Right ventricle myocardium superior (tissue), 1 donor: Measurements from ENCODE around the gene INO80C. TPM values are rescaled to one million over a fixed set of nuclear protein-coding genes. Genes with fewer than 3 reads are reported as not detected.

Experiments
- ATAC-seq: fragments of 200-7000 bp; cut with Tn5 transposase; one replicate; pipeline ENCODE4 v1.9.1; 2020; ENCODE audit warnings: mild to moderate bottlenecking; ENCODE audit not compliant: poor library complexity
- DNase-seq: peaks from one replicate; pipeline ENCODE4 v3.0.0-alpha.2; 2020
- intact Hi-C: fragments of 100-400 bp; cut with DNase I; formaldehyde crosslinking; loops from one replicate; pipeline ENCODE4 v1.11.2; 2022
- total RNA-seq: library from RNA; stranded (reverse); fragmentation: NEBNext Ultra II Directional; extraction: Animal tissue kit (Norgen Biotek cat#: 25700); gene quantifications from one replicate; pipeline ENCODE4 v1.2.1, GENCODE V29; 2021
- donor health status: DM: no; HTN: yes; CAD: no; lungs with severe emphysema.

INO80C gene
- total RNA-seq, 1 donor from 2014 or later, result 23.1 TPM

DNA sequence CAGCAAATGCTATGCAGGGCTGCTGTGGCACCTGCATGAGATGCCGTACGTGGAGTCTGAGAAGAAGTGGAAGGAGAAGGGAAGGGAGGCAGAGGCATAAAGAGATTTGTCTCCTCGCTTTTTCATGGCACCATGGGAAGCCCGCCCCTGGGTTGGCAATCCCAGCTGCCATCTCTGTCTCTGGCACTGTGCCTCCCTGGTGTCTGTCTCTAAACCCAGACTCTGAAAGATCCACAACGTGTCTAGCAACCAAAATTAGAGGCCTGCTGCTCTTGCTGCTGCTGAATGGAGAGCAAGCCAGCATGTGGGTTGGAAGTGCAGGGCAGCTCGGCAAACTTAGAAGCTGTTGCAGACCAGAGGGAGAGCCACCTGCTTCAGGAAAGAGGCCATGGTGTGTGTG lies 53.1 kb downstream of the INO80C start:
- DNase-seq (no peak), ATAC-seq (no peak)
- intact Hi-C loops, result no loop called here

DNA sequence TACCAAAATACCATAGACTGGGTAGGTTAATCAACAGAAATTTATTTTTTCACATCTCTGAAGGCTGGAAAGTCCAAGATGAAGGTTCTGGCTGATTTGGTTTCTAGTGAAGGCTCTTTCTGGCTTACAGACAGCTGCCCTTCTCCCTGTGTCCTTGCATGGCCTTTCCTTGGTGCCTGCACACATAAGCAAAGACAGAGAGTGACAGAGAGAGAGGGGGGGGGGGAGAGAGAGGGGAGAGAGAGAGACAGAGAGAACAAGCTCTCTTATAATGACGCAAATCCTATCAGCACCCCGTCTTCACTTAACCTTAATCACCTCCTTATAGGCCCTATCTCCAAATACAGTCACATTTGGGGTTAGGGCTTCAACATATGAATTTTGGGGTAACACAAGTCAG lies 53.9 kb downstream of the INO80C start:
- peak; percentile 77 for ATAC-seq
- intact Hi-C loops, result no loop called here
- DNase-seq, result no peak

DNA sequence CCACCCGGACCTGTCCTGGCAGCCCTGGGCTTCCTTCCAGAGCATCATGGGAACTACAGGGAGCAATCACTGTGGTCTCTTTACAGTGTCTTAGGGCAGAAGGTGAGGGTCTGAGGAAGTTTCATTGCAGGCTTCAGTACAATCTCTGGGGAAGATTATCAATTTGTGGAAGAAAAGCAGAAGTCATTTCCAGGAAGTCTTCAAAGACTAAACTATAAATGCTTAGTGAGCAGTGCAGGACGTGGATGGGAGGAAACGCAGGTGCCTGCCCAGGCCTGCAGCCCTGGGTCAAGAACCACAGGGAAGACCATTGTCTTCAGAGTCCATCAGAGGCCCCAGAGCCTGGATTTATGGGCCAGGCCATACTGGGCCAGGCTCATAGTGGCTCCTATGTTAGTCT lies 54.3 kb downstream of the INO80C start:
- no peak for DNase-seq
- peak; percentile 25 for ATAC-seq
- intact Hi-C loops, result no loop called here

DNA sequence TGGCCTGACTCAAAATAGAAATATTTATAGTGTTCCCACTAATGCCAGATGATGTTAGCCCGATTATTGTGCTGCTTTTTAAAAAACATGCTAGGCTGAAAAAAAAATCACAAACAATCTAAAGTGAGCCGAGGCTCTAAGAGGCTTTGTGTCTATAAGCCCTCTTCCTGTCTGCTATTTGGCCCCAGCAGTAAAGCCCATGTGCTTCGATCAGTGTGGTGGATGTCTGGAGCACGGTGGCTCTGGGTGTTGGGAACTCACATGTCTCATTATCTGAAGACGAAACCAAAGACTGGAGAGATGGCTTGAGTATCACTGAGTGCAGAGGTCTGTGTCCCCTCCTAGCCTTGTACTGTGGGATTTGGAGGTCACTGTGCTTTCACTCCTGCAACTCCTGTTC lies 55.1 kb downstream of the INO80C start:
- DNase-seq, result no peak
- intact Hi-C loops, result no loop called here
- no peak for ATAC-seq

DNA sequence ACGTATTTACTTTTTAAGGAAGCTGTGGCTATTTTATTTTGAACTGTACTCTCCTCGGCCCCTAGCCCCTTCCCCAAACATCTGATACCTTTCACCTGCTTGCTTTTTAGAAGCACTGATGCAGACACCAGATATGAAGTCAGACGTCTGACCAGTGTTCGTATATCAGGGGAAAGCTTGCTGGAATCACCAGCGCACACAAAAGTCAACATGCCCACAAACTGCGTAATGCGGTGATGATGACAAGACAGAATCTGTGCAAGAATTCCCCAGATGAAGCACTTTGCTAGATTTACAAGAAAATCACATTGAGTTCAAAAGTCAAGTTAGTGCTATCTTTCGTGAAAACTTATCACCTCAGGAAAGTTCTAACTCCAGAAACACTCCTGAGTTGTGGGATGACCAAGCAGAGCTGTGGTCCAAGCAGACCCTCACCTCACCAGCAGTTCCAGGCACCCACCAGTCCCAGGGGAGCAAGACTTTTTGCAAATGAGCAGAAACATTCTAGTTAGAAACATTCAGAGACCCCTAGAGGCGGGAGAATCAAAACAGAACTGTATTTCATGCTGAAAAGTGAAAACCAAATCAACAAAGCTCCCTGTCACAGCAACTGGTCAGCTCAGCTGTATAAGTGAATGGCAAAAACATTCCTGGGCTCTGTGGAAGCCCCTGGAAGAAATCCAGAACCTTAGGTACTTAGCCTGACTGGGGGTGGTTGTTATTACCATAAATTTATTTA lies 55.7 kb downstream of the INO80C start:
- DNase-seq (no peak), ATAC-seq (no peak)
- intact Hi-C loops, result no loop called here

DNA sequence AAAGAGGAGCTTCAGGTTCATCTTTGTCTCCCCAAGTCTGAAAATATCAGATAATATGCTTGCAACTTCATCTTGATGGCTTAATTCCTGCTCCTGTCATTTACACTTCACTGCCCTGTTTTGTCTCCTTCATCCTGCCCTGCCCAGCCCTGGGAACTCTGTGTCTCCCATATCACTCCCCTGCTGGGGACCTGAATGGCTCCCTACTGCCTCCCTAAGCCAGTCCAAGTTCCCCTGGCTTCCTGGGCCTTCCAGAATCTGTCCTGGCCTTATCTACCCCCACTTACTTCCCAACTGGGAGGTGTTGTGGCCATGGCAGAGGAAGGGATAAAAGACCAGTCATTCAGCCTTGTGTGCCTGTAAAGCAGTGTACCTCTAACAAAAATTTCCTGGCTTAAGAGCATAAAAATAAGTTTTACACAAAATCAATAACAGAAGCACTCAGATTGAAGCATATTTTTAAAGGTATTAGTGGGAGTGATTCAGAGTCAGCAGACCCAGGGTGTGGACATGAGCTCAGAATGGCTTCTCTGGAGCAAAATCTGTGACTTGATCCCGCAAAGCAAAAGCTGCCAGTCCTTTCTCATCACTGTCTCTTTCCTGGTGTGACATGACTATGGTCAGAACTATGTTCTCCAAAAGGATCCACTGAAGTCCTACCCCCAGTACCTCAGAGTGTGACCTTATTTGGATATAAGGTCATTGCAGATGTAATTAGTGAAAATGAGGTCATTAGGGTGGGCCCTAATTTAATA lies 59.1 kb downstream of the INO80C start:
- no peak for ATAC-seq
- intact Hi-C loops, result no loop called here
- no peak for DNase-seq

DNA sequence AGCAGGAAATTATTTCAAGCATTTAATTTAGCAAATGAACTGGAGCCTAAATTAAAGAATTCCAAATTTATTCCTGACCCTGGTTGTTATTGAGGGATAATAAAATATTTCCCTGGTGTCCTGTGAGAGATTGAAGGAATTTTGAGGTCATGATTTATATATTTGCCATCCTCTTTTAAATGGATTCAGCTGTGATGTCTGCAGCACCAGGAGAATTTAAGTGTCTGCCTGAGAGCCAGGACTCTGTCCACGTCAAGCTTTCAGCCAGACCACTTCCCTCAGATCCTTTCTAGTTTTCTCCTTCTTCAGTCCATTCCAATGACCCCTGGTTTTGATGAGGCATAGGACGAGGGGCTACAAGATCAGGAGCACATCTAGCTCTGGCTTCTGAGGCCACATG lies 59.9 kb downstream of the INO80C start:
- intact Hi-C loops, result no loop called here
- DNase-seq, result no peak
- ATAC-seq, result no peak

DNA sequence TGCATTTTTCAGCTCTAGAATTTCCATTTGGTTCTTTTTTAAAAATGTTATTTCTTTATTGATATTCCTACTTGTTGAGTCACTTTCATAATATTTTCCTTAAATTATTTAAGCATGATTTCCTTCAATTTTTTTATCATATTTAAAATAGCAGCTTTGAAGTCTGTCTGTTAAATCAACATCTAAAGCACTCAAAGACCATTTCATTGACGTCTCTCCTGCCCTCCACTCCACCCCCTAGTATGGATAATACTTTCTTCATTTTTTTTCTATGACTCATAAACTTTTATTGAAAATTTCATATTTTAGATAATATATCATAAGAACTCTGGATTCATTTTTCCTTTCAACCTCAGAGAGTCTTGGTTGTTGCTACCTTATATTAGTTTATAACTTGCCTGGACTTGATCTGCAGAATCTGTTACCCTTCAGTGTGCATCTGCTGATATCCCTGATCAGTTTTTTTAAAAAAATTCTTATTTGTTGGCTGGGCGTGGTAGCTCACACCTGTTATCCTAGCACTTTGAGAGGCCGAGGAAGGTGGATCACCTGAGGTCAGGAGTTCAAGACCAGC lies 61.6 kb downstream of the INO80C start:
- ATAC-seq (no peak), DNase-seq (no peak)
- intact Hi-C loops, result no loop called here

DNA sequence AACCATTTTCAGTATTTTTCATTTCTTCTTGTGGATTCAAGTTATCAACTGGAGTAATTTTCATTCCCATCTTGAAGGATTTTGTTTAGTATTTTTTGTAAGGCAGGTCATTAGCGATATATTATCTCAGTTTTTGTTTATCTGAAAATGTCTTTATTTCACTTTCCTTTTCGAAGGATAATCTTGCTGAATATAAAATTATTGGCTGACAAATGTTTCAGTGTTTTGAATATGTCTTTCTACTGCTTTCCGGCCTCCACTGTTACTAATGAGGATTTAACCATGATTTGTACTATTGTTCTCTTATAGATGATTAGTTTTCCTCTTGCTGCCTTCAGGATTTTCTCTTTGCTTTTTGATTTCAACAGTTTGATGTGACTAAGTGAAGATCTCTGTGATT lies 62.4 kb downstream of the INO80C start:
- DNase-seq (no peak), ATAC-seq (no peak)
- intact Hi-C loops, result no loop called here

DNA sequence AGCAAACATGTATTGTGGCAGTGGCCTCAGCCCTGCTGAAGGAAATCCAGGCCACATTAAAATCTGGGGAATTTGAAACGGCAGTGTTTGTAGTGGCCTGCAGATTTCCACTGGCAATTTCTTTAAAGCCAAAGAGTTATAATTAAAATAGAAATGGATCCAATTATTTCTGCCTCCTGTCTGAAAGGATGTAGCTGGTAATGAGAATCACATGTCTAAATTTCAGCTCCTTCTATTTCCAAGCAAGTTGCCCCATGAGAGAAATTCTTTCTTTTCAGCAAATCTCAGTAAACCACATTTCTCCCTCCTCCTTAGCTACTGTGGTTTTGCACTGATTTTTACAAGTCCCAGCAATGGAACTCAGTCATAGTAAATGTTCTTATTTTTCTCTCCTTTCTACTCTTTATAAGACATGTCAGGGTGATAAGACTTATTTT lies 65.2 kb downstream of the INO80C start:
- intact Hi-C loops, result no loop called here
- ATAC-seq, result peak; percentile 31
- DNase-seq, result no peak

DNA sequence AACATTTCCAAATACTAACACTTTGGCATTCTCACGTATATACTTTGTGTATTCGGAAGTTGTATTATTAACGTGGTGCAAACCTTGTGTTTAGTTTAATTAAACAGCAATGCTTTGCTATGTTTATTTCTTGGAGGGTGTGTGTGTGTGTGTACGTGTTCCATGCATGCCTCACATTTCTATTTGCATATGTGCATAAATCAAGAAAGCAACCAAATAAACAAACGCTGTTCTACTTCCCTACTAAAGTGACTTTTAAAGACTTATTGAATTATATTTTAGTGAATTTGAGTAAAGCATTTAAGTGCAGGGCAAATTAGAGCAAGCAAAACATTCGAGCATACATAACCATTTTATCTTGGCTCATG lies 66.4 kb downstream of the INO80C start:
- intact Hi-C loops, result no loop called here
- DNase-seq (no peak), ATAC-seq (no peak)

DNA sequence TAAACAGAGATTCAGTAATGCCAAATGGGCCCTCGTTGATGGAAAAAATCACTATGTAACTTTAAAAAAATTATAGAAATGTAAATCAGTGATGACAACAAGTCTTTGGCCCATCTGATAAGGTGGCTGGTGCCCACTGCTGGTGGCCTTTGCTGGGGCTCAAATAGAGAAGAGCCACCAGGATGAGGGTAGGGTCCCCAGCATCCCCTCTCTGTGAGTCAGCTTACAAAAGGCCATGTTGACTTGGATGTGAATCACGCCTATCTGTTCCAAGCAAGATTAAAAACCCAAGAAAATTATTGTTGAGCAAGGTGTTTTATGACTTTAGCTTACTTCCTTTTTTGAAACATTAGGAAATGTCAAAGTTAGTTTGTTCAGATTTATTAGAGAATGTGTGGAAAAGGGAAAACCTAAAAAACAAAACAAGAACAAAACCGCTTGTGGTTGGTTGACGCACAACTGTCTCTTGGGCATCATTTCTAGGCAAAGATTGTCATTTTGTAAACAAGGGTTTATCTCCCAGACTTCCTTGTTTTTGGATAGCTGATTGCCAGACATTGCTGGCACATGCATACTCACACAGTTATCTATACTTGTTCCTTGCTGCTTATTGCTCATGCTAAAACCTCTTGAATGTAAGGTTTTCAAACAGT lies 66.9 kb downstream of the INO80C start:
- no peak for DNase-seq
- no peak for ATAC-seq
- intact Hi-C loops, result no loop called here

DNA sequence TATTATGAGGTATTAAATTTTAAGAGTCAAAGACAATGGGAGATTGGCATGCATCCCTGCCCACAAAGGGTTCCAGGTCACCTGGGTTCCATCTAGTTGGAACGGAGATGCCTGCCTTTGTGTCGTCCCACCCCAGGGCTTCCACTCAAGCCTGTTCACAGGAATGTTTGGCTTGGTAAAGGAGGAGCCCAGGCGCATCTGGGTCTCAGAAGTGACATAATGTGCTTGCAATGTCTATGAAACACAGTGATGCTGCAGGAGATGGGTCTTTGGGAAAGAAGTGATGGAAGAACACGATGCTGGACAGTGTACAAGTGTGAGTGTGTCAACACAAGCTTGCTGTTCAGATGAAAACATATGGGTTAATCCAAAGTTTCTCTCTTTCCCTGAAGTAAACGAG lies 71.0 kb downstream of the INO80C start:
- intact Hi-C loops, result no loop called here
- no peak for DNase-seq
- ATAC-seq, result no peak

DNA sequence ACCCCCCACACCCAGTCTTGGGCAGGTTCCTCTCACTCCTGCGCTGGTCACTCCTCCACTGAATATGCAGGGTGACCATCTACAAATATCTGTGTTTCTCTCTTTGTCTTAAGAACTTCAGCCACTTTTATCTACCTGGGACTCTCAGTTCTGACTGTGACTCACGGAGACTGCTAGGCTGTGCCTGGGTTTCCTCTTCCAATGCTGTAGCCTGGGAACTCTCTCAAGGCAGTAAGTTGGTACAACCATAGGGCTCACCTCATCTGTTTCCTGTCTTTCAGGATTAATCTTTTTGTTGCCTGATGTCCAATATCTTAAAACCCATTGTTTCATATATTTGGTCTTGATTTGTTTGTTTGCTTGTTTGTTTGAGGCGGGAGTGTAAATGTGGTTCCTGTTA lies 73.4 kb downstream of the INO80C start:
- no peak for DNase-seq
- no peak for ATAC-seq
- intact Hi-C loops, result no loop called here

DNA sequence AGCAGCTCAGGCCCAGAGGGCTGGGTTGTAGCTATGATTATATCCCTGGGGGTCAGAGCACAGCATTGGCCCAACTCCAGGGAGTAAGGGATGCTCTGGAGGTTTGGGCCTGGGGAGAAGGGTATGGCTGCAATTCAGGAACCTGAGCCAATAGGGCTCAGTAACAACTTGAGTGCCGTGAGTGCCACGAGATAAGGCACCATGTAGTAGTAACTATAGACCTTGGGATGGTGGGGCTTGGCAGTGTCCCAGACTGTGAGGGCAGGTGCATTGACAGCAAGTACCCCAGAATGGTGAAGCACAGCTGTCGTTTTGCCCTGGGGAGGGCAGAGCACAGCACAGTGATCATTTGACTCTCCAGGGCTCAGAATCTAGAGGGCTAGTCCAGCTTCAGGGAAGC lies 75.5 kb downstream of the INO80C start:
- intact Hi-C loops, result no loop called here
- ATAC-seq, result peak; percentile 25

DNA sequence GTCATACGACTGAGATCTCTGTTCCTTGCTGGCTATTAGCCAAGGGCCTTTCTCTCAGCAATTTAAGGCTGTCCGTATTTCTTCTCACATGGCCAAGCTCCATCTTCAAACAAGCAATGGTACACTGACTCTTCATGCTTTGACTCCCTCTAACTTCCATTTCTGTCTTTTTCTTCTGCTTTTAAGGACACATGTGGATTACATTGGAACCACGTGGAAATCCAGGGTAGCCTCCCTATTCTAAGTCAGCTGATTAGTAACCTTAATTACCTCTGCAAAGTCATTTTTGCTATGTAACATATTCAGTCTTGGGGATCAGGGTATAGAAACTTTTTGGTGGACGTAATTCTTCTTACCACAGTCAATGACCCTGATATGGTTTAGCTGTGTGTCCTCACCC lies 79.2 kb downstream of the INO80C start:
- ATAC-seq (no peak), DNase-seq (no peak)
- intact Hi-C loops, result no loop called here

More for the DNA sequence above, 75.5 kb downstream of the INO80C start:
- DNase-seq, result no peak
